HL-60/S4 (cell line): ENCODE data around the gene GPR183.

Experiments
- in situ Hi-C: fragments of 300-500 bp; cut with MboI; formaldehyde crosslinking; loops from 2 replicates; pipeline ENCODE4 v1.14.3; 2022; ENCODE audit warnings: low sequenced_read_pairs

Gene GPR183

DNA sequence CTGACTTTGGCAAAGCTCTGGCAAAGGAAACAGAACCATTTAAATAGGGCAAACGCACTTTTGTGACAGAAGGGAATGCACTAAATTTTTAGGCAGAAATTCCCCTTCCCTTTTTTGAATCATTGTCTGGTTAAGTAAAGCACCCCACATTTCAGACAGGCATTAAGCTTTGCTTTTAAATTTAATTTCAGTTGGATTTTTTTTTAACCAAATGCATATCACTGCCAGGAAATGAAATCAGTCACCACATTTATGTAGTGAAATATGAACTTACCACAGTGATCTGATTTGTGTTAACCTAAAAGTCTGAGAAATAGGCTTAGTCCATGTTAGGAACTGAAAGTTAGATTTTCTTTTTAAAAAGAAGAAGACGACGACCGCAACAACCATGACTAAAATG is 10.8 kb downstream of the GPR183 start:
- in situ Hi-C loops: no loop called here

GRCh38 chr13:99295488-99296252 is 11.5 kb downstream of the GPR183 start:
- in situ Hi-C loops: no loop called here

DNA sequence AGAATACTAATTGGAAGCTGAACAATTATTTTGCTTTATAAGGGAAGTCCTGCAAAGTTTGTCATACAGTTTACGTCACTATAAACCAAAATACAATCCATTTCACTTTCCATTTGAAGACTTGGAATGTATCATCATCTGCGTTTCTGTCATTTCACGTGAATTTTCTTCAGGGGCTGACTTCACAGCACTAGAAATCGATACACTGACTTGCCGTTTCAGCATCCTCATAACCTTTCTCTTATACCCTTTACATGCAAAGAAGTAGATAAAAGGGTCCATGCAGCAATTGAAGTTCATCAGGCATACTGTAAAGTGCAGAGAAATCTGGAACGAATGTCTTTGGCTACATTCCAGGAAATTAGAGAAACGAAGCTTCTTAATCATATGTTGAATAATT is 12.2 kb downstream of the GPR183 start:
- in situ Hi-C loops: no loop called here

- in situ Hi-C loops: no loop called here
Measured at GRCh38 chr13:99294198-99294597, 13.0 kb downstream of the GPR183 start.

DNA sequence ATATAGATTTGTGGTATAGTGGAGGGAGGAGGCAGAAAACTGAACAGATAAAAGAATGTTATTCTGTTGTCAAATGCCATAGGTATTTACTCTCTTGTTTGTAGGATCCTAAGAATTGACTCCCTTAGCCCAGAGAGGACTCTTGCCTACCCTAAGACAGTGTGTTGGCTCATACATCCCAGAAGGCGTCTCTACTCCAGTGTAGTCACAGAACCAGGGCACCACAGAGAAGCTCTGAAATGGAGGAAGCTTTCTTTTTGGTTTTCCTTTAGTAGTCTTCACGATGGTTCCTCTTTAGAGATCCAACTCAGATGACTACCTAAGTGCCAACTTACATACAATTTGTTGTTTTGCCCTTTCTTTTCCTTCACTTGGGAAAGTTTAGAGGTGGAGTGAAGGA is 14.0 kb downstream of the GPR183 start:
- in situ Hi-C loops: no loop called here

- in situ Hi-C loops: no loop called here
Measured at GRCh38 chr13:99290894-99291293, 16.3 kb downstream of the GPR183 start.

GRCh38 chr13:99289674-99290337 is 17.4 kb downstream of the GPR183 start:
- in situ Hi-C loops: no loop called here

DNA sequence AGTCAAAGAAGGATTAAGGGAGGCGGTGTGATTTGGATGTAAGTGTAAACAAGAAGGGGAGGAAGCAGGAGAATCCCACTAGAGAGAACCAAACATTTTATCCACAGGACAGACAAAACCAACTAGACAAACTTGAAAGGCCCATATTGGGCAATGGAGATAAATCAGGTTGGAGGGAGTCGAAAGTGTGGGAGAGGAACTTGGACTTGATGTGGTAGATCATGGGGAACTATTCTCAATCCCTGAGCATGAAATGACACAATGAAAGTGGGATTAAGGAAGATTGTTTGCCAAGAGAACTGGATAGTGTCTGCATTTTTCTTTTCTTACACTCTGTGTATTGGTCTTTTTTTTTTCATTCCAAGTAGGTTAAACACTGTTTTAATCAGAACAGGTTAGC is 17.9 kb downstream of the GPR183 start:
- in situ Hi-C loops: no loop called here

DNA sequence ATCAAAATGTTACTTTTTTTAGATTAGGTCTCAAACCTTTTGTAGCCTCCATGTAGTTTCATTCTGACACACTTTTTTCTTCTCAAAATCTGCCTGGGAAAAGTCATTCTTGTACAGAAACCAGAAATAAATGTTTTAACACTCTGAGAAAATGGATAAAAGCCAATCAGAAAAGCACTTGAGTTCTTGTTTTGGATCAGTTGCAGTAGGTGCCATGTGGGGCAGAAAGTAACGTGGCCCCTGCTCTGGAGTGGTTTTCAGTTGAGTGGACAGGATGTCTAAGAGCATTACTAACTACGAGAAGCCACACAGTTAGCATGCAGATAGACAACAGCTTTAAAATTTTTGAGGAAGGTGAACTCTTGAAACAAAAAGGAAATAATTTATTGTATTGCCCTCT is 19.1 kb downstream of the GPR183 start:
- in situ Hi-C loops: no loop called here

- in situ Hi-C loops: no loop called here
Measured at GRCh38 chr13:99287551-99287950, 19.6 kb downstream of the GPR183 start.

GRCh38 chr13:99285432-99286182 is 21.6 kb downstream of the GPR183 start:
- in situ Hi-C loops: no loop called here

DNA sequence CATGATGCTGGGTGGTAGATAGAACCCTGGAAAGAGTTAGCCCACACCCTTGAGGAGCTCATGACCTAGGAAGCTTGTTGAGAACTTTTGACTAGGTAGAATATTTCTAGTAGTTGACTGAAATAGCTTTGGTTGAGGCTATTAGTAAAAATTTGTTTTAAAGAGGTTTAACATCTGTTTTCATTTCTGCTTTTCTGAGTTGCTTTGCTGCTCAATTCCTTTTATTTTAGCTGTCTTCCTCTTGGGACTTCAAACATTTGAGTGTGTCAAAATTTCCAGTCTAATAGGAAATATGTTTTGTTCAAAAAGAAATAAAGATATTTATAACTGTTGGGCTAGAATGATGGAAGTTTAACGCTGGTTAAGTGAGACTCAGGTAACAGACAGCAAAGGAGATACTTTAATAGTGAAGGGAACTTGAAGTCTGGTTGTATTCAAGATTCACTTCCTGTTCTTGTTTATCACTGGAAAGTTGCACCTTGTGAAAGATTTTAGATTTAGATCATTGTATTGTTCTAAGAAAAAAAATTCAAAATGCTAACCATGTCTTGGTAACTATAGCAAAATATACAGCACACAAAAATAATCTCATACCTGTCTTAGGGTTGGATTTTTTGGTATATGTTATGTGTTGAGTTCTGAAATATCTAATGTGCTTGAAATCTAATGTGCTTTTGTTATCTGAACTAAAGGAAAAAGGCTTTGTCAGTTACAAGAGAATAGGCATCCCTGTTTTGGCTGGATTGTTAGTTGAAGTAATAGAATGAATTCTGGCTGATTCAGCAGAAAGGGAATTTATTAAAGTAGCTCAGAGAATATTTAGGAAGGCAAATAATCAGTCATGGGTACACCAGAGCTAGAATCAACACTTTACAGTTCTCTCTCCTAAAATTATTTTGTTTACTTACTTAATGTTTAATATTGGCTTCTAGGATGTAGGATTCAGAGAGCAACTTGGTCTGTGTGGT is 24.7 kb downstream of the GPR183 start:
- in situ Hi-C loops: no loop called here

DNA sequence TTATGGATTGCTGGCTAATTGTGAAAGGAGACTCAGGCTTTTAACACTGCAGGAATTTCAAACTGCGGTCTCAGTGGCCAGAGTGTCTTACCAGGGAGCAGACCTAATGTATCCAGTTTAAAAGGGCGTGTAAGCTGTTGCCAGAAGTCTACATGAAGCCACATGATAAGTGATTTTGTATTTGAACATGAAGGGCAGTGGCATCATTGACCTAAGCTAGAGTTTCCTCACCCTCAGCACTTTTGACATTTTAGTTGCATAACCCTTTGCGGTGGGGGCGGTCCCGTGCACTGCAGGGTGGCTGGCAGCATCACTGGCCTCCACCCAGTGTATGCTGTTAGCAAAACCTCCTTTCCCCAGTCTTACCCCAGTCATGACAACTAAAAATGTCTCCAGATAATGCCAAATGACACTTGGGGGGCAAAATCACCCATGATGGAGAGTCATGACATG is 25.4 kb downstream of the GPR183 start:
- in situ Hi-C loops: no loop called here

DNA sequence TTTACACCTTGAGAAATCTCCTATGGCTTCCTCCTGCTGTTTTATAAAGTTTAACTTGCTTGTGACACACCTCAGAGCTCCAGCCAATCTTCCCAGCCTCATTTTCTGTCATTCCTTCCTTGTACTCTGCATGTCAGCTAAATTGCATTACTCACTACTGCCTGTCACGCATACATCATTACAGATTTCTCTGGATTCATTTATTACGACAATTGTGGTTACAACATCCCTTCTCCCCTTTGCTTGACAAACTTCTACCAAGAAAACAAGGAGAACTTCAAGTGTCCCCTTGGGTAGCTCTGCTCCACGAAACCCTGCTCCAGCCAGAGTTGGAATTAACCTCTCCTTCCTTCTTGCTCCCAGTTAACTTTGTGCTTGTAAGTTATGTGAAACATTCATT is 27.0 kb downstream of the GPR183 start:
- in situ Hi-C loops: no loop called here

DNA sequence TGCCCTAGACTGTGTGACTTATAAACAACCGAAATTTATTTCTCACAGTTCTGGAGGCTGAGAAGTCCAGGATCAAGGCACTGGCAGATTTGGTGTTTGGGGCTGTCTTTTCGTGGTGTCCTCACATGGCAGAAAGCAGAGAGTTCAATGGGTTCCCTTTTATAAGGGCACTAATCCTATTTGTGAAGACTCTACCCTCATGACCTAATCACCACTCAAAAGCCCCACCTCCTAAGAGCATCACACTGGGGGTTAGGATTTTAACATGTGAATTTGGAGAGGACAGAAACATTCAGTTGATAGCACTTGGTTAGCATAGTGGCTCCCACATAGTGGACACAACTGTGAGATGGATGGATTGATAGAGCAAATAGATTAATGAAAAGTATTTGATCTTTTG is 27.6 kb downstream of the GPR183 start:
- in situ Hi-C loops: no loop called here

GRCh38 chr13:99278843-99279242 is 28.4 kb downstream of the GPR183 start:
- in situ Hi-C loops: no loop called here

- in situ Hi-C loops: no loop called here
Measured at GRCh38 chr13:99278200-99278599, 29.0 kb downstream of the GPR183 start.

GRCh38 chr13:99277629-99278028 is 29.6 kb downstream of the GPR183 start:
- in situ Hi-C loops: no loop called here

- in situ Hi-C loops: no loop called here
Measured at GRCh38 chr13:99276706-99277105, 30.5 kb downstream of the GPR183 start.

- in situ Hi-C loops: no loop called here
Measured at GRCh38 chr13:99275093-99275469, 32.1 kb downstream of the GPR183 start.

DNA sequence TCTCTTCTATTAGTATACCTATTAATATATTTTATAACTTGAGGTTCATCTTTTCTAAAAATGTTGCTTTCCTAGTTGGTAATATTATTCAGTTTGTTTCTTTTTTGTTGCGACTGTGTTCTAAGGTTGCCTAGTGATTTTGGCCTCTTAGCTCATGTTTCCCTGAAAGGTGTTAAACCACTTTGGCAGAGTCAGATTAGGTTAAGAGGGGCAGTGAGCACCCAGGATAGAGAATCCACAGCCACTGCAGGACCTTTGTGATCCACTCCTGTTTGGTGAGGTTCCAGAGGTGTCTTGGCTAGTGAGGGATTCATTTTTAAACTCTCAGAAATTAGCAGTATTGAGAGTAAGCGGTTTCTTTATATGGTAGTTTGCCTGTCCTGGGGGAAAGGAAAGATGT is 34.1 kb downstream of the GPR183 start:
- in situ Hi-C loops: loop anchor here (5.0 kb wide), 1 partner anchor 94 kb away; no protein-coding TSS in a partner anchor
